HG03439 (cell line): ENCODE measurements around the gene TMEM129.
"Not testable (repeated sequence)": the region's sequence is repeated elsewhere in the genome, so short reads cannot be mapped to it uniquely, and the experiment has no call there.

Experiments used
- ATAC-seq: cut with Tn5 transposase; IDR thresholded peaks from one replicate; pipeline ENCODE4 v1.9.1; 2021; ENCODE audit warnings: mild to moderate bottlenecking, moderate library complexity; ENCODE audit not compliant: unreplicated experiment

Gene TMEM129

DNA sequence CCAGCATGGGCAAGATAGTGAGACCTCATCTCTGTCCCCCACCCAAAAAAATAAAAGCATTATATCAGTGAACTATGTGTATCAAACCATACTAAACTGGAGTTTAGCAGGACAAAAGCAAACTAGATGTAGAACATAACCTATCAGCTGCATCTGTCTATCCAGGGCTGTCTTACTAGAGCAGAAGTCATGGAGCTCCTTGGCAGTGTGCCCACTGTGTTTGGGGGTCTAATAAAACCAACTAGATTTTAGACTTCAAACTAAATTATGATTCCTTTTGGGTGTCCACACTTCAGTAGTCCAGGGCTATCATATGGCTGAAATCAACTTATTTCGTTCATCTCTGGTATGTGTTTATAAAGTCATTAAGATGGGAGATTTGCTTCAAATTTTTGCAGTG, 17.3 kb downstream of the TMEM129 start:
- ATAC-seq = no peak

GRCh38 chr4:1701671-1702070, 19.5 kb downstream of the TMEM129 start:
- ATAC-seq = not testable (repeated sequence)

DNA sequence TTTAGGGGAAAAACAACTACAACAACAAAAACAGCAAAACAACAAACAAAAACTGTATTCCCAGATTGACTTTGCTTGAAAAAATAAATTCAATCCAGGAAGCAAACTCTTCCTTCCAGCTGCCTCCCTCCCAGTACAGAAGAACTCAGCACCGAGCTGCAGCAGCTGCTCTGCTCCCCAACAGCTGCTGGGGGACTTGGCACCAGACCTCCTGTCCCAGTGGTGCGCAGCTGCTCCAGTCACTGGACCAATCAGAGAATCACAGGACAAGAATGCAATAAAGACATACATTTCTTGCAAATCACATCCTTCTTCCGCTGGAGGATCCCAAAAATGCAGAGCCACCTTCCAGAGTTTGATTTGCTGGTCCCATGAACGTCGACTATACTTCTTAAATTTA, 25.2 kb downstream of the TMEM129 start:
- ATAC-seq = no peak

DNA sequence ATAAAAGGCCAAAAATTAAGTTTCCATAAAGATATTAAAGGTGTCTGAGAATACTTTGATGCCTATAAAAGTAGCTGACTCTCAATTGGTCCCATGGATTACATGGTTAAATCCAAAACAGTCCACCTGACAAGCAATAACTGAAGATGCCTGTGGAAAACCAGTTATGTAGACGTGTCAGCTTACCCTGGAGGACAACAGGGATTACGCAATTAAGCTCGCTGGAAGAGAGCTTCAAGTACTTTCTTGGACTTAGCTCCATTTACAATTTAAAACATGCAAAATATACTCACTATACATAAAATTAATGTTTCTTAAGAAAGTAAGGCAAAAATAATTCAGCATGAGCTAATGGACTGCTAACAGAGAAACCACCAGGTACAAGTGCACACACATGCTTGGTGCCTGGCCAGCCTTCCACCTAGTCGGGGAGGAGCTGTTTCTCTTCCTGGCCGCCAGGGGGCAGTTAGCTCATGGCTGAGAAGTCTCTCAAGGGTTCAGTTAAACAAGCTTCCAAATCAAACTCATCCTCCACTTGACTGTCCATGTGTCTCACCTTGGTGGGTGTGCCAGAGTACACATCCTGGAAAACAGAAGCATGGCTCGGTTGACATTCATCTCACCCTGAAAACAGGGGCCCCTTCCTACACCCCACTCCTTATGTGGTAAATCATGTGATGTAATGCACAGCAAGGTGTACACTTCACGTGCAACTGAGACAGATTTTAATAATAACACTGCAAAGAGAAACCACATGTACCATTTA, 27.8 kb downstream of the TMEM129 start:
- ATAC-seq = peak; percentile 72

- ATAC-seq = no peak
Measured at GRCh38 chr4:1691737-1692373, 29.3 kb downstream of the TMEM129 start.

DNA sequence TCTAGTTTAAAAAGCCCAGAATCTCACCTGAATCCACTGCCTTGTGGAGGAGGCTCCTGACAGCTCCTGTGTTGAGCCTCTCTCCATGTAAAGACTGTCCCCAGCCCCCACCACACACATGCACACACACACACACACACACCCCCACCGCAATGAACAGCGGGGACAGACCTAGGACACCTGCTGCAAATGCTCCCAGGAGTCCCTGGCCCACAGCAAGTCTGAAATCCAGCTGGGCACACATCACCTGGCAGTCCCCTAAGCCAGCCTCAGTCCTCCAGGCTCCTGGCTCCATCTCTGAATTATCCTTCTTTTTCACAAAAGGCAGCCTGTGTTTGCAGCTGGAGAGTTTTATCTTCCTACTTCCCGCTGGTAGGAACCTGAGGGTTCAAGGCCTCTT, 30.4 kb downstream of the TMEM129 start:
- no peak for ATAC-seq

DNA sequence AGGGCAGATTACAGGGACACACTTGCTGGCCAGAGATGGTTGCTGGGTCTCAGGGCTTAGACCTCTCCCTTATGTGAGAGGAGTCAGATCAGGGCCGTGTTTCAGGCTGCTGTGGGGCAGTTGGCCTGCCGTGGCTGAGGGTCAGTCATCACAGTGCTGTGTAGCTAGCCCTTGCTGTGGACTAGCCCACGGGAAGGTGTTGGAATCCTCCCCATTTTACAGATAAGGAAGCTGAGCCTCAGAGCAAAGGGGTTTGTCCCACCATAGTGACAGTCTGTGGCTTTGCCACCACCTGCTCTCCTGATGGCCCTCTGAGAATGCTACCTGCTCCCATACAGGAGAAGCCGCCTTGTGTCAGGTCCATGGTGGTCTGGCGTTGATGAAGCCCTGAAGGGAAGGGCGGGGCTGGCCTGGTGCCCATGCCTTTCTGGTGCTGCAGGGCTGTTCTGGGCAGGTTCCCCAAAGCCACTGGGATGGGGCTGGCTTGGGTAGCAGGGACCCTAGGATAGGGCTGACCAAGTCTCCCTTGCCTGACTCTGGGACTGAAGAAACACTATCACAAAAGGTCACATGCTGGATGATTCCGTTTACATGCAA, 34.6 kb downstream of the TMEM129 start:
- ATAC-seq = no peak

DNA sequence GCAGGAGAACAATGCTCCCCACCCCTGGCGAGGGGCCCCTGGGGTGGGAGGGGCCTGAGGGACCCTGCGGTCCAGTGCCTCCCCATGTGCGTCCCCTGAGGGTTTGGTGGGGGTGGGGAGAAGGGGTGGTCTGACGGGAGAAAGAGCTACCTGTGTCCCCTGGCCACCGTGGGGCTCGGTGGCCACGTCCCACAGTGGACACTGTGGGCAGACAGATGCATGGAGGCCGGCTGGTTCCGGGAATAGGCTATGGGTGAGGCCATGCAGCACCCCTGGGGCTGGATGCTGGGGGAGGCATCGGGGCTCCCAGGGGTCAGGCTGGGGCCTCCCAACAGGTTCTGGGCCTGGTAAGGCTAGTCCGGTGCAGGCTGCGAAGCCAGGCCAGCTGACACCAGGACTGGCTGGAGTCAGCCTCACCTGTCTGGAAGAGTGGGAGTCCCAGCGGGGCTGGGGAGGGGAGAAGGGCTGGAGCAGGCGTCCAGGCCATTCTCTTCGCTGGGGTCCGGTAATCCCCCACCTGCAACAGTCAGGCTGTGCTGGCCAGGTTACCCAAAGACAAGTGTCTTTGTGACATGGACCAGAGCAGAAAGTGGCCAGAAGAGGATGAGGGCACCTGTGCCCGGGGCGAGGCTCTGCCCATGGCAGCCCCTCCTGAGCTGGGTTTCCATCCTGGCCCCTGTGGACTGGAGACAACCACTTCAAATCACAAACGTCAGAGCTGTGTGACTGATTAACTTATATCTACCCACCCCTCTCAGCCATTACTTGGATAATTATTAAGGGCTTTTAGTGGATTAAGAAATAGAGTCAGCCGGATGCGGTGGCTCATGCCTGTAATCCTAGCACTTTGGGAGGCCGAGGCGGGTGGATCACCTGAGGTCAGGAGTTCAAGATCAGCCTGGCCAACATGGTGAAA, 35.6 kb downstream of the TMEM129 start:
- no peak for ATAC-seq

DNA sequence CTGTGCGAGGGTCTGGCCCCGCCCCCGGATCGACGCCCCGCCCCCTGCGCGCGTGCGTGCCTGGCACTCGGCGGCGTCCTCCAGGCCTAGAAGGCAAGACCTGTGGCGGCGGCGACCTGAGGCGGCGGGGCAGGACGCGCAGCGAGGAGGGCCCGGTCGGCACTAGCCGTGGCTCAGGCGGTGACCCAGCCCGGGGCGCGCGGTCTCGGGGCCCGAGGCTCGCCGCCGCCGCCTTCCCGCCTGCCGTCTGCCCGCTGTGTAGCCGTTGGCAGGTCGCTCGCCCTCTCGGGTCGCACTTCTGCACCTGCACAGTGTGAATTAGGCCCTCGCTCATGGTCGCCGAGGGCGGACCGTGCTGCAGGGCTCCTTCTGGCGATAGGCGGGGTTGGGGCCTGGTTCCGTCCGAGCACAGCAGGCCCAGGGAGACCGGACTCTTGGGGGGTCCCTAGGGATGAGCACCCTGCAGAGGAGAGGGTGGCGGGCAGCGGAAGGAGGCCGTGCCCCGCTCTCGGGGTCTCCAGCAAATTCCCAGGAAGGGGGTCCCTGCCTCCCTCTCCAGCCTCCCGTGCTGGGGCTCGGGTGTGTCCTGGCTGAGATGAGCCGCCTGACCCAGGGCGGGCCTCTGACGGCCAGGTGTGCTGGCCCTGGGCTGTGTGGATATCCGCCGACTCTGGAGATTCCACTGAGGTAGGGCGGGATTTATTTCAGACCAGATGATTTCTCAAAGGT, 36.5 kb downstream of the TMEM129 start:
- ATAC-seq = peak; percentile 9

DNA sequence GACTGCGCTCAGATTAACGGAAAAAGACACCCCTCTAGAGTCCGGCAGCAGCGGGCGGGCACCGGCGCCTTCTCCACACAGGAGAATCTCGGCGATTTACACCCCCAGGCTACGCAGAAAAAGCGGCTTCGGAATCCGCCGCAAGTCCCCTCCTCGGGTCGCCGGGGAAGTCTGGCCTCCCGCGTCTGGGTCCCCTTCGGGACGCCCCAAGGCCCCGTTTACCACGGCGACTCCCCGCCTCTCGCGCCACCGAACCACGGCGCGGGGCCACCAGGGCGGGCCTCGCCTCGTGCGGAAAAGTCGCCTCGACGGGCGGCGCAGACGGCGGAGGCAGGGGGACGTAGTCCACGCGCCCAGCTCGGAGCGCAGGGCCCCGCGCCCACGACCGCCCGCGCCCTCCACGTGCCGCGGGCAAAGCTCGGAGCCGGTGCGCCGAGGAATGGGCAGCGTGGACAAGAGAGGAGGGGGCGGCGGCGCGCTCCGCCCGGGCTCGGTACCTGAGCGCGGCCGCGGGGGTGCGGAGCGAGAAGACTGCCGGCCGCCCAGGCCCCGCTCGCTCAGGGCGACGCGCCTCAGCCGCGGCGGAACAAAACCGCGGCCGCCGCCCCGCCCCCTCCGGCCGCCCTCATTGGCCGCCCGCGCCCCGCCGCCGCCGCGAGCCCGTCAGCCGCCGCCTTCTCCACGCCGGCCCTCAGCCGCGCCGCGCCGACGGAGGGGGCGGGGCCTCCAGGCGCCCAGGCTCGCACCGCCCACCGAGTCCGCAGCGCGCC, 37.2 kb downstream of the TMEM129 start, which contains the start of gene FAM53A:
FAM53A (minus strand) TSS at position 578 of the 770 bp plus-strand sequence. CDS start 15,572 bp downstream, outside the sequence.
- peak; percentile 81 for ATAC-seq

DNA sequence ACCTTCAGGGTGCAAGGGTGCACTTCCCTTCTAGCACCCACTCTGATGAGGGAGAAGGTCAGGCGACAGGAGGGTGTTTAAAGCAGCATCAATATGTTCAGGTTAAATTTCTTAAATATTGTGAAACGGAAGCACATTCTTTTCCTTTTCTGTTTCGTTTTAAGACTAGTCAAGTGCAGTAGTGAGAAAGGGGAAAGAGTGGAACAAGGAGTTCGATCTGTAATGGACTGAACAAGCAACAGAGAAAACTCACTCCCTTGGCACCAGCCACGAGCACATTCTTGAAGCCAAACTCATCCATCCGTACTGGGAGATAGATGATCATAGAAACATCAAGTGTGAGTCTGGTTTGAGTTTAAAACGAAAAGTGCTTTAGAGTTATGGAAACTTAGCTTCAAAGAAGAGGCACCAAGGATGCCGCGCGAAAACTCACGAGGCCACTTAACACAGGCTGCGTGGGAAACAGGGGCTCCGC, 37.8 kb downstream of the TMEM129 start:
- ATAC-seq = no peak

- ATAC-seq = no peak
Measured at GRCh38 chr4:1682860-1683259, 38.3 kb downstream of the TMEM129 start.

- no peak for ATAC-seq
Measured at GRCh38 chr4:1678244-1678643, 42.9 kb downstream of the TMEM129 start.

DNA sequence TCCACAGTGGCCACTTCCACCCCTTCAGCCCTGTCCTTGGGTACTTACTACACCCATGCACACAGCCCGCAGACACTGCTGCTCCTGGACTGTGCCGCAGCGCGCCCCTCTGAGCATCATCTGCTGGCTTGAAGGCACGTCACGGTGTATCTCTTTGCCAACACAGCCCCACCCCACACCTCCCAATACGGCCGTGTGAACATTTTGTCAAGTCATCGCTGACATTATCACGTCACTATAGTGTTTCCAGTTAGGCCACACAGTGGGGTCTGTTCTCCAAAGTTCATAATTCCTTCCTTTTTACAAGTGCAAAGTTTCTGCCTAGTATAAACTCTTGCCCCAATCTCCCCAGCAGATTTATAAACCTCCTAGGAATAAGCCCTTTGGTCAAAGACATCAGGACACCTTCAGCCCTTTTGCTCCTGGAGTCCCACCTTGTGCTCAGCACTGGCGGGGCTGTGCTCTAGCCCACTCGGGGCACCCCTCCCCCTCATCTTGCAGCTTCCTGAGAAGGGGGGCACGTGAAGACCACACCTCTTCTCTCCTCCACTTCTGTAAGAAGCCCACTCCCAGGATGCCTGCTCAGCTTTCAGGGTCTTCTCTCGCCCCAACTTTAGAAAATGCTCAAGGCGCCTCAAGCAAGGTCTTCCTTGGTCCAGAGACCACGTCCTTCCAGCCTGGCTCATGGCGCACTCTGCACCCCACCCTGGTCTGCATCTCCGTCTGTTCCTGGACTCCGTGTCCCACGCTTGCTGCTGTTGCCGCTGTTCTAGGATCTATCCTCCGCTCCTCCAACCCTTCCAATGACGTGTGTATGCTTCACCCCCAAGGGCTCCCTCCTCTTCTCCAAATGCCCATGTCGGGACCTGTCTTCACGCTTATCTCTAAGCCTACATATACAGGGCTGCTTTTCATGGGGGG, 44.3 kb downstream of the TMEM129 start:
- no peak for ATAC-seq

GRCh38 chr4:1675802-1676137, 45.4 kb downstream of the TMEM129 start:
- no peak for ATAC-seq

GRCh38 chr4:1675136-1675801, 45.9 kb downstream of the TMEM129 start:
- ATAC-seq = no peak

DNA sequence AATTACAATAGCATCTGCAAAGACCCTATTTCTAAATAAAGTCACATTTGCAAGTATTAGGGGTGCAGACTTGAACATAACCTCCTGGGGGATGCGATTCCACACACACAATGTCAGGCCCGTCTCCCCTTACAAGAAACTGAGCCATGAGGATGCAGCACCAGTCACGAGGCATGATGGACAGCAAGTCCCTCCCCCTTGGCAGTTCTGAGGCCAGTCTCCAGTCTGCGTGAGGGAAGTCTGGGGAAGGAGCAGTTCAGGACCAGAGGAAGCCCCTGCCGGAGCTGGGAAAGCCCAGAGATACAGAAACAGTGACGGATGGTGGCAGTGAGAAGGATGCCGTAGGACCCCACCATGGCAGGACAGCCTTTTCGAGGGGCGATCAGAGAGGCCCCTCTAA, 46.4 kb downstream of the TMEM129 start:
- no peak for ATAC-seq

- ATAC-seq = no peak
Measured at GRCh38 chr4:1673671-1674070, 47.5 kb downstream of the TMEM129 start.
